ENCODE results near the gene ZNF646. TPM values are rescaled to one million over a fixed set of nuclear protein-coding genes. Genes with fewer than 3 reads are reported as not detected.

ZNF646 gene
- total and polyA plus RNA-seq, 2 of the 13 experiments (the other 11 are each of a cell fraction or from before 2014, with no cell fraction given): 3.4 to 10.9 TPM

DNA sequence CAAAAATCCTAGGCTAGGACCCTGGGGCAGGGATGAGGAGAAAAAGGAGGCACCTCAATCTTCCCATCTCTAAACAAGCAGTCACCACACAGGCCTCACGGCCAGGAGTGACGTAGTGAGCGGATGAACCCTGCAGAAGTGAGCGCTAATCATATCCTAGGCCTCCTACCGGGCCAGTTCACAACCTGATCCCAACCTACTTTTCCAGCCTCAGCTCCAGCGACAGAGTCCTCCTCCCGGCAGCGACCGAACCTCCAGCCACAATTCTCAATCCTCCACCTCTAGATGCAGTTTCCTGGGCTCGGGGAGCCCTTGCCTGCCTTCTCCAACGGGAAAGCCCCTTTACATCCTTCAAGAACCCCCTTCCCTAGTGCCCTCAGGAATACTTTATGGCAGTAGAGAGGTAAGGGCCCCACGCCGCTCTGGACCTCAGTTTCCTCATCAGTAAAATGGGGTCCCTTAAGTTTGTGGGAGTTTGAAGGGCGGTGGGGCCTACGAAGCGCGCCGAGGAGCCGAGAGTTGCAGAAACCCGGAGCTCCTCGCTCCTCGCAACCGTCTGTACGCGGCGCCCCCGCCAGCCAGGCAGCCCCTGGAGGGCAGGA, 1.6 kb upstream of the ZNF646 start (continued):
- TF ChIP-seq ZNF775 (CRISPR knock-in tag; IDR thresholded peaks at IDR 0.05; ENCODE audit: borderline replicate concordance) (no peak), RCOR2 (CRISPR knock-in tag; IDR thresholded peaks at IDR 0.05) (no peak; the same call in 1 of the 2 replicates), BORCS8-MEF2B (CRISPR knock-in tag; IDR thresholded peaks at IDR 0.05) (no peak; the same call in 1 of the 2 replicates), TAF15 (IDR thresholded peaks at IDR 0.05; ENCODE audit: low read depth, low read length, poor library complexity, severe bottlenecking) (no peak), HNRNPL (IDR thresholded peaks at IDR 0.05; ENCODE audit: low read depth, low read length) (no peak), RFX3 (CRISPR knock-in tag; IDR thresholded peaks at IDR 0.05) (no peak), TCF7L2 (IDR thresholded peaks at IDR 0.05; ENCODE audit: low read depth, low read length) (no peak), NFE2L2 (IDR thresholded peaks at IDR 0.05; ENCODE audit: low read length) (no peak), CAMTA2 (CRISPR knock-in tag; IDR thresholded peaks at IDR 0.05; ENCODE audit: borderline replicate concordance) (no peak), FLYWCH1 (CRISPR knock-in tag; IDR thresholded peaks at IDR 0.05) (no peak), ZNF557 (CRISPR knock-in tag; IDR thresholded peaks at IDR 0.05) (no peak)
- TF ChIP-seq, protein P1, sequence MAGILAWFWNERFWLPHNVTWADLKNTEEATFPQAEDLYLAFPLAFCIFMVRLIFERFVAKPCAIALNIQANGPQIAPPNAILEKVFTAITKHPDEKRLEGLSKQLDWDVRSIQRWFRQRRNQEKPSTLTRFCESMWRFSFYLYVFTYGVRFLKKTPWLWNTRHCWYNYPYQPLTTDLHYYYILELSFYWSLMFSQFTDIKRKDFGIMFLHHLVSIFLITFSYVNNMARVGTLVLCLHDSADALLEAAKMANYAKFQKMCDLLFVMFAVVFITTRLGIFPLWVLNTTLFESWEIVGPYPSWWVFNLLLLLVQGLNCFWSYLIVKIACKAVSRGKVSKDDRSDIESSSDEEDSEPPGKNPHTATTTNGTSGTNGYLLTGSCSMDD (CRISPR knock-in tag; IDR thresholded peaks at IDR 0.05): no peak
- TF ChIP-seq, protein P2, sequence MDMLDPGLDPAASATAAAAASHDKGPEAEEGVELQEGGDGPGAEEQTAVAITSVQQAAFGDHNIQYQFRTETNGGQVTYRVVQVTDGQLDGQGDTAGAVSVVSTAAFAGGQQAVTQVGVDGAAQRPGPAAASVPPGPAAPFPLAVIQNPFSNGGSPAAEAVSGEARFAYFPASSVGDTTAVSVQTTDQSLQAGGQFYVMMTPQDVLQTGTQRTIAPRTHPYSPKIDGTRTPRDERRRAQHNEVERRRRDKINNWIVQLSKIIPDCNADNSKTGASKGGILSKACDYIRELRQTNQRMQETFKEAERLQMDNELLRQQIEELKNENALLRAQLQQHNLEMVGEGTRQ (IDR thresholded peaks at IDR 0.05; ENCODE audit: low read depth, low read length): no peak
- TF ChIP-seq, protein P2 (CRISPR knock-in tag; IDR thresholded peaks at IDR 0.05; ENCODE audit: borderline replicate concordance): no peak
- TF ChIP-seq, protein P3, sequence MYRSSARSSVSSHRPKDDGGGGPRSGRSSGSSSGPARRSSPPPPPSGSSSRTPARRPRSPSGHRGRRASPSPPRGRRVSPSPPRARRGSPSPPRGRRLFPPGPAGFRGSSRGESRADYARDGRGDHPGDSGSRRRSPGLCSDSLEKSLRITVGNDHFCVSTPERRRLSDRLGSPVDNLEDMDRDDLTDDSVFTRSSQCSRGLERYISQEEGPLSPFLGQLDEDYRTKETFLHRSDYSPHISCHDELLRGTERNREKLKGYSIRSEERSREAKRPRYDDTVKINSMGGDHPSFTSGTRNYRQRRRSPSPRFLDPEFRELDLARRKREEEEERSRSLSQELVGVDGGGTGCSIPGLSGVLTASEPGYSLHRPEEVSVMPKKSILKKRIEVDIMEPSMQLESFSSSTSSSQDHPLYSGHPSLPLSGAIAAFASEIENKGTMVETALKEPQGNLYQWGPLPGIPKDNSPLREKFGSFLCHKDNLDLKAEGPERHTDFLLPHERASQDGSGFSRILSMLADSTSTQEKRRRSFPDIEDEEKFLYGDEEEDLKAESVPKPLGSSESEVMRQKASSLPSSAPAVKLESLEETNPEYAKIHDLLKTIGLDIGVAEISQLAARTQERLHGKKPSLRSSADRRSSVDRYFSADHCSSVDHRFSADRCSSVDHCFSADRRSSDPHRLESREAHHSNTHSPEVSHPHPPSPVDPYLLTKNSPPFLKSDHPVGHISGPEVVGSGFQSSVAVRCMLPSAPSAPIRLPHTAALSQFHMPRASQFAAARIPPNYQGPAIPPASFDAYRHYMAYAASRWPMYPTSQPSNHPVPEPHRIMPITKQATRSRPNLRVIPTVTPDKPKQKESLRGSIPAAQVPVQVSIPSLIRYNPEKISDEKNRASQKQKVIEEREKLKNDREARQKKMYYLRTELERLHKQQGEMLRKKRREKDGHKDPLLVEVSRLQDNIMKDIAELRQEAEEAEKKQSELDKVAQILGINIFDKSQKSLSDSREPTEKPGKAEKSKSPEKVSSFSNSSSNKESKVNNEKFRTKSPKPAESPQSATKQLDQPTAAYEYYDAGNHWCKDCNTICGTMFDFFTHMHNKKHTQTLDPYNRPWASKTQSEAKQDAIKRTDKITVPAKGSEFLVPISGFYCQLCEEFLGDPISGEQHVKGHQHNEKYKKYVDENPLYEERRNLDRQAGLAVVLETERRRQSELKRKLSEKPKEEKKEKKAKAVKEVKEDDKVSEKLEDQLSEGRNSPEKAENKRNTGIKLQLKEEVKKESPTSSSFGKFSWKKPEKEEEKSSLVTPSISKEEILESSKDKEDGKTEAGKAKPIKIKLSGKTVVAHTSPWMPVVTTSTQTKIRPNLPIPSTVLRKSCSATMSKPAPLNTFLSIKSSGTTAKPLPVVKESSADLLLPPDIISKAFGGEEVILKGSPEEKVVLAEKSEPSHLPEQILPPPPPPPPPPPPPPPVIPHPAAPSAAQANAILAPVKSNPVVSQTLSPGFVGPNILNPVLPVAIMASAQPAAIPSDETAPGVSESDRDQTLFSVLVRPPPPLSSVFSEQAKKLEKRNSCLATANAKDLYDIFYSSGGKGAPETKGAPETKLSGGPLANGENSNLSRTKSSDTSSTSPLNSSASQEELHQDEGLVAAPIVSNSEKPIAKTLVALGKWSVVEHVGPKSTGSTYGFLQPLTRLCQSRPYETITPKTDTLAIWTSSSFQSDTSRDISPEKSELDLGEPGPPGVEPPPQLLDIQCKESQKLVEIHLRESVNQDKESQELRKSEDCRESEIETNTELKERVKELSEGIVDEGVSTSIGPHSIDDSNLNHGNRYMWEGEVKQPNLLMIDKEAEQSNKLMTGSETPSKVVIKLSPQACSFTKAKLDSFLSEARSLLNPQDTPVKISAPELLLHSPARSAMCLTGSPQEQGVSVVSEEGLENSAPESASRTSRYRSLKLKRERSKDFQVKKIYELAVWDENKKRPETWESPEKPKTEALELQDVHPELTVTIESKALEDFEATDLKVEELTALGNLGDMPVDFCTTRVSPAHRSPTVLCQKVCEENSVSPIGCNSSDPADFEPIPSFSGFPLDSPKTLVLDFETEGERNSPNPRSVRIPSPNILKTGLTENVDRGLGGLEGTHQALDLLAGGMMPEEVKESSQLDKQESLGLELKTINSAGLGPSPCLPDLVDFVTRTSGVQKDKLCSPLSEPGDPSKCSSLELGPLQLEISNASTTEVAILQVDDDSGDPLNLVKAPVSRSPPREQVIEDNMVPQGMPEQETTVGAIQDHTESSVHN (CRISPR knock-in tag; IDR thresholded peaks at IDR 0.05): no peak
- TF ChIP-seq, protein P4, sequence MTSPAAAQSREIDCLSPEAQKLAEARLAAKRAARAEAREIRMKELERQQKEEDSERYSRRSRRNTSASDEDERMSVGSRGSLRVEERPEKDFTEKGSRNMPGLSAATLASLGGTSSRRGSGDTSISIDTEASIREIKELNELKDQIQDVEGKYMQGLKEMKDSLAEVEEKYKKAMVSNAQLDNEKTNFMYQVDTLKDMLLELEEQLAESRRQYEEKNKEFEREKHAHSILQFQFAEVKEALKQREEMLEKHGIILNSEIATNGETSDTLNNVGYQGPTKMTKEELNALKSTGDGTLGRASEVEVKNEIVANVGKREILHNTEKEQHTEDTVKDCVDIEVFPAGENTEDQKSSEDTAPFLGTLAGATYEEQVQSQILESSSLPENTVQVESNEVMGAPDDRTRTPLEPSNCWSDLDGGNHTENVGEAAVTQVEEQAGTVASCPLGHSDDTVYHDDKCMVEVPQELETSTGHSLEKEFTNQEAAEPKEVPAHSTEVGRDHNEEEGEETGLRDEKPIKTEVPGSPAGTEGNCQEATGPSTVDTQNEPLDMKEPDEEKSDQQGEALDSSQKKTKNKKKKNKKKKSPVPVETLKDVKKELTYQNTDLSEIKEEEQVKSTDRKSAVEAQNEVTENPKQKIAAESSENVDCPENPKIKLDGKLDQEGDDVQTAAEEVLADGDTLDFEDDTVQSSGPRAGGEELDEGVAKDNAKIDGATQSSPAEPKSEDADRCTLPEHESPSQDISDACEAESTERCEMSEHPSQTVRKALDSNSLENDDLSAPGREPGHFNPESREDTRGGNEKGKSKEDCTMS (CRISPR knock-in tag; conservative IDR thresholded peaks at IDR 0.05): no peak
